Astrocyte (in vitro differentiated cells and primary cell): ENCODE results near the gene NDST3. TPM values are rescaled to one million over a fixed set of nuclear protein-coding genes. Genes with fewer than 3 reads are reported as not detected.

Experiments used
- DNase-seq: peaks from one replicate; pipeline ENCODE4 v3.0.0-alpha.2; 2010; ENCODE audit warnings: low read depth
- FAIRE-seq: peaks from 2 replicates; lab custom pipeline; 2011; peaks lifted over from hg19 to GRCh38; lab: Jason Lieb, UNC
- H2AFZ ChIP-seq: 2 replicates; pipeline ENCODE4 v1.6.0; 2012; ENCODE audit warnings: low read depth, low read length, inconsistent platforms
- H3K27ac ChIP-seq: 2 replicates; pipeline ENCODE4 v1.5.1; 2011; ENCODE audit warnings: low read depth, low read length, inconsistent platforms
- H3K27me3 ChIP-seq: 2 replicates; pipeline ENCODE4 v1.6.0; 2011; ENCODE audit warnings: low read length, inconsistent platforms; ENCODE audit not compliant: insufficient read depth
- H3K36me3 ChIP-seq: 2 replicates; pipeline ENCODE4 v1.5.1; 2011; ENCODE audit warnings: low read length, inconsistent platforms; ENCODE audit not compliant: insufficient read depth
- H3K4me1 ChIP-seq: 2 replicates; pipeline ENCODE4 v1.5.1; 2011; ENCODE audit warnings: low read length, inconsistent platforms; ENCODE audit not compliant: insufficient read depth
- H3K4me2 ChIP-seq: 2 replicates; pipeline ENCODE4 v1.6.0; 2012; ENCODE audit warnings: low read length, inconsistent platforms
- H3K4me3 ChIP-seq: 2 replicates; pipeline ENCODE4 v1.5.1; 2011; ENCODE audit warnings: low read depth, mild to moderate bottlenecking, low read length, inconsistent platforms; ENCODE audit not compliant: insufficient read depth
- H3K79me2 ChIP-seq: 2 replicates; pipeline ENCODE4 v1.6.0; 2012; ENCODE audit warnings: mild to moderate bottlenecking, low read length, inconsistent platforms; ENCODE audit not compliant: insufficient read depth
- H3K9ac ChIP-seq: 2 replicates; pipeline ENCODE4 v1.6.0; 2012; ENCODE audit warnings: mild to moderate bottlenecking, low read length, inconsistent platforms
- H3K9me3 ChIP-seq: 2 replicates; pipeline ENCODE4 v1.5.1; 2012; ENCODE audit warnings: low read depth, mild to moderate bottlenecking, low read length, inconsistent platforms; ENCODE audit not compliant: insufficient read depth
- H4K20me1 ChIP-seq: 2 replicates; pipeline ENCODE4 v1.6.0; 2012; ENCODE audit warnings: low read length, inconsistent platforms; ENCODE audit not compliant: insufficient read depth
- H3K27ac Mint-ChIP-seq: one replicate; pipeline ENCODE4 v1.8.0; 2021; ENCODE audit warnings: mild to moderate bottlenecking, mixed read lengths; ENCODE audit not compliant: unreplicated experiment
- H3K27me3 Mint-ChIP-seq: one replicate; pipeline ENCODE4 v1.8.0; 2021; ENCODE audit warnings: low read depth, mixed read lengths; ENCODE audit not compliant: unreplicated experiment
- H3K36me3 Mint-ChIP-seq: one replicate; pipeline ENCODE4 v1.8.0; 2021; ENCODE audit warnings: low read depth, mixed read lengths; ENCODE audit not compliant: unreplicated experiment
- H3K4me1 Mint-ChIP-seq: one replicate; pipeline ENCODE4 v1.8.0; 2021; ENCODE audit warnings: low read depth, mixed read lengths; ENCODE audit not compliant: unreplicated experiment
- H3K4me3 Mint-ChIP-seq: one replicate; pipeline ENCODE4 v1.8.0; 2021; ENCODE audit warnings: mild to moderate bottlenecking, moderate library complexity, mixed read lengths; ENCODE audit not compliant: unreplicated experiment
- H3K9me3 Mint-ChIP-seq: one replicate; pipeline ENCODE4 v1.8.0; 2021; ENCODE audit warnings: mild to moderate bottlenecking, mixed read lengths; ENCODE audit not compliant: unreplicated experiment
- EZH2 ChIP-seq: IDR thresholded peaks from 2 replicates; pipeline ENCODE4 v1.6.1; 2012; ENCODE audit warnings: mild to moderate bottlenecking, low read length, inconsistent platforms; ENCODE audit not compliant: insufficient read depth
- total RNA-seq: library from RNA; stranded (reverse); gene quantifications from 2 replicates; pipeline ENCODE4 v1.2.1, GENCODE V29; 2021
- TF ChIP-seq, protein P1 (sequence below): IDR thresholded peaks from 2 replicates; pipeline ENCODE4 v1.5.1; 2011; ENCODE audit warnings: low read depth, mild to moderate bottlenecking, inconsistent platforms, low read length, moderate library complexity; ENCODE audit not compliant: insufficient read depth

NDST3 gene
- total RNA-seq, 1 donor from 2014 or later = 0.57 TPM

GRCh38 chr4:118037955-118038354 is 3.7 kb downstream of the NDST3 start:
- Mint-ChIP-seq H3K27me3 (no peaks in the 10 kb centered on the region), H3K9me3 (no peaks in the 10 kb centered on the region), H3K4me1 (peaks cover 4% of the 10 kb centered on the region), H3K4me3 (no peak overlapping the region), H3K27ac (no peak overlapping the region), H3K36me3 (no peaks in the 10 kb centered on the region)
- peaks cover 3% of the 10 kb centered on the region for H3K27me3 ChIP-seq
- H4K20me1 ChIP-seq = no peaks in the 10 kb centered on the region
- FAIRE-seq = no peak
- TF ChIP-seq, protein P1, sequence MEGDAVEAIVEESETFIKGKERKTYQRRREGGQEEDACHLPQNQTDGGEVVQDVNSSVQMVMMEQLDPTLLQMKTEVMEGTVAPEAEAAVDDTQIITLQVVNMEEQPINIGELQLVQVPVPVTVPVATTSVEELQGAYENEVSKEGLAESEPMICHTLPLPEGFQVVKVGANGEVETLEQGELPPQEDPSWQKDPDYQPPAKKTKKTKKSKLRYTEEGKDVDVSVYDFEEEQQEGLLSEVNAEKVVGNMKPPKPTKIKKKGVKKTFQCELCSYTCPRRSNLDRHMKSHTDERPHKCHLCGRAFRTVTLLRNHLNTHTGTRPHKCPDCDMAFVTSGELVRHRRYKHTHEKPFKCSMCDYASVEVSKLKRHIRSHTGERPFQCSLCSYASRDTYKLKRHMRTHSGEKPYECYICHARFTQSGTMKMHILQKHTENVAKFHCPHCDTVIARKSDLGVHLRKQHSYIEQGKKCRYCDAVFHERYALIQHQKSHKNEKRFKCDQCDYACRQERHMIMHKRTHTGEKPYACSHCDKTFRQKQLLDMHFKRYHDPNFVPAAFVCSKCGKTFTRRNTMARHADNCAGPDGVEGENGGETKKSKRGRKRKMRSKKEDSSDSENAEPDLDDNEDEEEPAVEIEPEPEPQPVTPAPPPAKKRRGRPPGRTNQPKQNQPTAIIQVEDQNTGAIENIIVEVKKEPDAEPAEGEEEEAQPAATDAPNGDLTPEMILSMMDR = no peak
- TF ChIP-seq EZH2 = no peak
- no peaks in the 10 kb centered on the region for H3K79me2 ChIP-seq
- H3K36me3 ChIP-seq = no peaks in the 10 kb centered on the region
- no peak overlapping the region for H3K4me2 ChIP-seq
- no peak overlapping the region for H3K4me3 ChIP-seq
- no peak overlapping the region for H3K27ac ChIP-seq
- H3K9ac ChIP-seq = no peak overlapping the region
- DNase-seq = no peak
- H3K9me3 ChIP-seq = no peaks in the 10 kb centered on the region
- H3K4me1 ChIP-seq = peaks cover 6% of the 10 kb centered on the region
- no peak overlapping the region for H2AFZ ChIP-seq

- H4K20me1 ChIP-seq = no peaks in the 10 kb centered on the region
- Mint-ChIP-seq H3K9me3 (peaks cover 3% of the 10 kb centered on the region), H3K27me3 (no peaks in the 10 kb centered on the region), H3K27ac (no peak overlapping the region), H3K4me1 (no peaks in the 10 kb centered on the region), H3K36me3 (no peaks in the 10 kb centered on the region), H3K4me3 (no peak overlapping the region)
- no peaks in the 10 kb centered on the region for H3K4me1 ChIP-seq
- H3K27ac ChIP-seq = no peak overlapping the region
- no peaks in the 10 kb centered on the region for H3K36me3 ChIP-seq
- no peak overlapping the region for H3K4me3 ChIP-seq
- TF ChIP-seq, protein P1 = no peak
- TF ChIP-seq EZH2 = no peak
- no peaks in the 10 kb centered on the region for H3K79me2 ChIP-seq
- H3K27me3 ChIP-seq = no peaks in the 10 kb centered on the region
- H3K9me3 ChIP-seq = no peaks in the 10 kb centered on the region
- no peak for FAIRE-seq
- no peak overlapping the region for H3K4me2 ChIP-seq
- no peak for DNase-seq
- H2AFZ ChIP-seq = no peak overlapping the region
- H3K9ac ChIP-seq = no peak overlapping the region
Observed at GRCh38 chr4:118046323-118046722, 12.0 kb downstream of the NDST3 start.

DNA sequence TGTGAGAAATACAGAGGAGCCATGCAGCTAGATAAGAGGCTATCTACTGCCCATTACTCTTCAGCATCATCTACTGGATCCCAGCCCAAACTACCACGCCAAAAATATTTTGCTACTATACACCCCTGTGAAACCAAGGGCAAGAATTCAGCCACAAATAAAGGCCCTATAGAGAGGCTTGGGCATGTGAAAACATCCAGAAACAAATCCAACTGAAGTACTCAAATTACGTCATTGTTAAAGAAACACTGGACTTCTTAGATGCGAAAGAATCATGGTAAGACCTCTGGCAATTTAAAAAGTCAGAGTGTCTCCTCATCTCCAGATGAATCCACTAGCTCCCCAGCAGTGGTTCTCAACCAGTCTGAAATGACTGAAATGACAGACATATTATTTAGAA is 12.8 kb downstream of the NDST3 start:
- Histone ChIP-seq H3K4me1 (no peaks in the 10 kb centered on the region), H2AFZ (no peak overlapping the region), H3K4me3 (no peak overlapping the region), H3K27ac (no peak overlapping the region), H3K27me3 (no peaks in the 10 kb centered on the region), H3K79me2 (no peaks in the 10 kb centered on the region), H3K36me3 (no peaks in the 10 kb centered on the region), H3K9me3 (no peaks in the 10 kb centered on the region), H3K9ac (no peak overlapping the region), H3K4me2 (no peak overlapping the region), H4K20me1 (no peaks in the 10 kb centered on the region)
- Mint-ChIP-seq H3K9me3 (peaks cover 5% of the 10 kb centered on the region), H3K4me3 (no peak overlapping the region), H3K27ac (no peak overlapping the region), H3K27me3 (no peaks in the 10 kb centered on the region), H3K4me1 (no peaks in the 10 kb centered on the region), H3K36me3 (no peaks in the 10 kb centered on the region)
- DNase-seq = no peak
- TF ChIP-seq, protein P1 = no peak
- TF ChIP-seq EZH2 = no peak
- no peak for FAIRE-seq
